OCI-LY3 (cell line): ENCODE results near the gene MPC2.

ENCODE experiments used
- CTCF ChIP-seq: fragments of 200-600, 300-600 bp; sonication (generic); IDR thresholded peaks from 2 replicates; pipeline ENCODE4 v1.5.1; 2014; ENCODE audit warnings: antibody characterized with exemption, low read length, low read depth
- EZH2phosphoT487 ChIP-seq: fragments of 200-600 bp; shearing (Covaris generic); IDR thresholded peaks from 2 replicates; pipeline ENCODE4 v1.6.1; 2018; ENCODE audit warnings: antibody characterized with exemption, mixed run types, low read depth

GRCh38 chr1:167899253-167899681, 37.6 kb downstream of the MPC2 start:
- no peak for TF ChIP-seq CTCF
- TF ChIP-seq EZH2phosphoT487: no peak
